Endothelial cell of umbilical vein (primary cell): ENCODE data around the gene OR51I2. TPM values are rescaled to one million over a fixed set of nuclear protein-coding genes. Genes with fewer than 3 reads are reported as not detected.

Experiments used
- BruUV-seq: library from RNA; stranded (reverse); fragments of 400-500 nt; replicated peaks from 2 replicates; lab custom pipeline; 2021; lab: Mats Ljungman, UMichigan
- CTCF ChIA-PET: fragments of 300-600, 350-600 bp; sonication (Branson Sonifier 250); formaldehyde crosslinking; loops from one replicate; lab custom pipeline; 2021; ENCODE audit warnings: antibody characterized with exemption, inconsistent platforms; lab: Charles Lee
- POLR2A ChIA-PET: fragments of 300-600, 350-600 bp; sonication (Branson Sonifier 250); formaldehyde crosslinking; loops from one replicate; lab custom pipeline; 2021; ENCODE audit warnings: antibody characterized with exemption, inconsistent platforms; lab: Charles Lee
- DNase-seq: peaks from one replicate; pipeline ENCODE4 v3.0.0-alpha.2; 2011; ENCODE audit warnings: low read depth, low spot score
- FAIRE-seq: peaks from 2 replicates; lab custom pipeline; 2011; peaks lifted over from hg19 to GRCh38; lab: Jason Lieb, UNC
- H2AFZ ChIP-seq: 2 replicates; pipeline ENCODE4 v1.6.0; 2012; ENCODE audit warnings: low read depth, low read length, control low read depth, inconsistent platforms
- H3K27ac ChIP-seq: 2 replicates; pipeline ENCODE4 v1.5.1; 2011; ENCODE audit warnings: low read depth, mild to moderate bottlenecking, control low read depth, low read length, moderate library complexity; ENCODE audit not compliant: insufficient read depth
- H3K27me3 ChIP-seq, 2 experiments: 2 replicates each; pipeline versions ENCODE4 v1.6.0 to v1.6.1; 2011; ENCODE audit warnings: low read length in 2 of 2, mixed read lengths in 1 of 2; ENCODE audit not compliant: control insufficient read depth in 2 of 2, insufficient read depth in 2 of 2
- H3K36me3 ChIP-seq, 2 experiments: 2 replicates in 1 of 2; 3 replicates in 1 of 2; pipeline ENCODE4 v1.5.1; 2011; ENCODE audit warnings: low read length in 2 of 2, mild to moderate bottlenecking in 1 of 2, moderate library complexity in 1 of 2; ENCODE audit not compliant: control insufficient read depth in 2 of 2, insufficient read depth in 2 of 2; ENCODE audit errors: extremely low read depth in 1 of 2
- H3K4me1 ChIP-seq: 3 replicates; pipeline ENCODE4 v1.5.1; 2011; ENCODE audit warnings: mild to moderate bottlenecking, low read length; ENCODE audit not compliant: control insufficient read depth, insufficient read depth; ENCODE audit errors: extremely low read depth
- H3K4me2 ChIP-seq: 2 replicates; pipeline ENCODE4 v1.6.1; 2011; ENCODE audit warnings: low read length, control low read depth, mixed read lengths; ENCODE audit not compliant: insufficient read depth
- H3K4me3 ChIP-seq, 3 experiments: fragments of 200-600 bp in 1 of 3; sonication (generic), shearing (Covaris generic) in 1 of 3; replicated peaks in 1 of 3; 2 replicates each; pipeline ENCODE4 v1.5.1; 2011 to 2016; ENCODE audit warnings: control low read depth in 3 of 3, low read length in 3 of 3, mild to moderate bottlenecking in 2 of 3, inconsistent platforms in 1 of 3, low read depth in 1 of 3, moderate library complexity in 1 of 3; ENCODE audit not compliant: insufficient read depth in 1 of 3
- H3K79me2 ChIP-seq: 2 replicates; pipeline ENCODE4 v1.6.0; 2012; ENCODE audit warnings: low read length, inconsistent platforms; ENCODE audit not compliant: control insufficient read depth, insufficient read depth
- H3K9ac ChIP-seq: replicated peaks from 2 replicates; pipeline ENCODE3; 2011; ENCODE audit warnings: low read length, control low read depth; ENCODE audit not compliant: insufficient read depth; ENCODE audit errors: extremely low read depth
- H3K9me1 ChIP-seq: replicated peaks from 3 replicates; pipeline ENCODE4 v1.6.0; 2011; ENCODE audit warnings: mild to moderate bottlenecking, low read length; ENCODE audit not compliant: control insufficient read depth, insufficient read depth; ENCODE audit errors: extremely low read depth
- H3K9me3 ChIP-seq: replicated peaks from 2 replicates; pipeline ENCODE4 v1.5.1; 2012; ENCODE audit warnings: low read length, inconsistent platforms; ENCODE audit not compliant: control insufficient read depth, insufficient read depth
- H4K20me1 ChIP-seq: replicated peaks from 2 replicates; pipeline ENCODE3; 2011; ENCODE audit warnings: mild to moderate bottlenecking, low read length; ENCODE audit not compliant: control insufficient read depth, insufficient read depth; ENCODE audit errors: extremely low read depth
- EZH2 ChIP-seq: IDR thresholded peaks from 2 replicates; pipeline ENCODE4 v1.6.1; 2012; ENCODE audit warnings: borderline replicate concordance, low read depth, mild to moderate bottlenecking, moderate library complexity, low read length, inconsistent platforms; ENCODE audit not compliant: severe bottlenecking
- FOS ChIP-seq: IDR thresholded peaks from 2 replicates; pipeline ENCODE4 v1.6.1; 2011; ENCODE audit warnings: mild to moderate bottlenecking, low read length, moderate library complexity, borderline replicate concordance; ENCODE audit not compliant: insufficient read depth
- GATA2 ChIP-seq: IDR thresholded peaks from 2 replicates; pipeline ENCODE4 v1.7.0; 2011; ENCODE audit warnings: low read depth, mild to moderate bottlenecking, moderate library complexity, mixed read lengths, low read length; ENCODE audit not compliant: insufficient read length, insufficient read depth
- JUN ChIP-seq: IDR thresholded peaks from 2 replicates; pipeline ENCODE4 v1.6.1; 2011; ENCODE audit warnings: borderline replicate concordance, low read depth; ENCODE audit not compliant: insufficient read length, insufficient read depth
- MYC ChIP-seq: IDR thresholded peaks from one replicate; pipeline ENCODE4 v1.6.1; 2011; ENCODE audit warnings: mild to moderate bottlenecking, low read depth, low read length
- POLR2A ChIP-seq: IDR thresholded peaks from 2 replicates; pipeline ENCODE4 v1.6.1; 2012; ENCODE audit warnings: low read depth, mild to moderate bottlenecking, control low read depth, low read length
- POLR2AphosphoS5 ChIP-seq: IDR thresholded peaks from 2 replicates; pipeline ENCODE4 v1.6.1; 2012; ENCODE audit warnings: low read depth, mild to moderate bottlenecking, control low read depth, low read length, moderate library complexity; ENCODE audit not compliant: insufficient read depth
- dilution Hi-C: fragments of 300-500 bp; cut with MboI; formaldehyde crosslinking; loops from one replicate; pipeline ENCODE4 v1.15.0; 2019; ENCODE audit warnings: low sequenced_read_pairs; ENCODE audit not compliant: extremely low pct_ligation_motif_present
- intact Hi-C: fragments of 100-400 bp; cut with micrococcal nuclease; formaldehyde crosslinking; loops from one replicate; pipeline ENCODE4 v1.10.0; 2022
- polyA plus RNA-seq, 4 experiments: library from polyadenylated mRNA; depleted of rRNA in 3 of 4; stranded (reverse) in 3 of 4; unstranded in 1 of 4; fragments of >200 nt; gene quantifications; 2 replicates each; pipeline versions ENCODE4 v1.2.1 to v1.2.3, GENCODE V29; 2011 to 2012; ENCODE audit warnings: missing spikeins in 1 of 4
- total RNA-seq: library from RNA; stranded (reverse); gene quantifications from 2 replicates; pipeline ENCODE4 v1.2.3, GENCODE V29; 2021
- TF ChIP-seq, protein P1 (sequence below): IDR thresholded peaks from 2 replicates; pipeline ENCODE4 v1.6.1; 2011; ENCODE audit not compliant: insufficient read depth, insufficient read length
- TF ChIP-seq, protein P2 (sequence below), 2 donors: IDR thresholded peaks; 1 replicate in 1 of 2; 2 replicates in 1 of 2; pipeline ENCODE4 v1.5.1; 2011; ENCODE audit warnings: low read length in 2 of 2, mild to moderate bottlenecking in 2 of 2, moderate library complexity in 2 of 2, control low read depth in 1 of 2, inconsistent platforms in 1 of 2, low read depth in 1 of 2; ENCODE audit not compliant: insufficient read depth in 1 of 2; ENCODE audit errors: extremely low read depth in 1 of 2

Gene OR51I2
- total and polyA plus RNA-seq, 2 donors (not counting 3 experiments of a cell fraction or from before 2014, with no cell fraction given): not detected

DNA sequence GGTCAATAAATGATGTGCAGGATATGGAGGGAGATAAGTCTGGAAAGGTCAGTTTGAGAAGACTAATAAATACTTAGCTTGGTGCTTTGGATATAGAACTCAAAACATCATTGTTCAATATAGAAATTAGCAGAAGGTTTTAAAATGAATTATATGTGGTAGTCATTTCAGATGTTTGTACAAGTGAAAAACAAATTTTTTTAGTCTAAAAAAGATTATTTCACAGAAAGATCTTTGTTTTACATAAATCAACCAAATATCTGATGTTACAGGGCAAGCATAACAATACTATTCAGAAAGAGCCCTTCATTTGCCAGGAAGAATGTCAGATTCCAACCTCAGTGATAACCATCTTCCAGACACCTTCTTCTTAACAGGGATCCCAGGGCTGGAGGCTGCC lies 39.3 kb downstream of the OR51I2 start, which contains the start of gene OR52D1:
Gene OR52D1, plus strand, starts transcription at position 301 of the 400 bp plus-strand sequence. Its CDS starts 22 bp downstream, at position 323.
- Histone ChIP-seq H3K27ac (no peak within 1 kb of the TSS), H3K79me2 (no peaks in the 10 kb centered on the region), H3K4me3 (no peak within 1 kb of the TSS), H3K9me1 (no peaks in the 10 kb centered on the region), H3K4me2 (no peak within 1 kb of the TSS), H4K20me1 (no peaks in the 10 kb centered on the region), H3K9me3 (no peaks in the 10 kb centered on the region), H3K27me3 (peaks cover 0 to 2% of the 10 kb centered on the region in 2 experiments), H3K36me3 (no peaks in the 10 kb centered on the region), H3K9ac (no peak within 1 kb of the TSS), H3K4me1 (no peaks in the 10 kb centered on the region), H2AFZ (no peak within 1 kb of the TSS)
- ChIA-PET POLR2A (no interaction called here), CTCF (no interaction called here)
- FAIRE-seq (no peak), DNase-seq (no peak)
- dilution Hi-C loops: no loop called here
- TF ChIP-seq JUN (no peak), MYC (no peak), FOS (no peak), POLR2AphosphoS5 (no peak), POLR2A (no peak), GATA2 (no peak), EZH2 (no peak)
- TF ChIP-seq, protein P1, sequence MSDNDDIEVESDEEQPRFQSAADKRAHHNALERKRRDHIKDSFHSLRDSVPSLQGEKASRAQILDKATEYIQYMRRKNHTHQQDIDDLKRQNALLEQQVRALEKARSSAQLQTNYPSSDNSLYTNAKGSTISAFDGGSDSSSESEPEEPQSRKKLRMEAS: no peak
- TF ChIP-seq, protein P2, sequence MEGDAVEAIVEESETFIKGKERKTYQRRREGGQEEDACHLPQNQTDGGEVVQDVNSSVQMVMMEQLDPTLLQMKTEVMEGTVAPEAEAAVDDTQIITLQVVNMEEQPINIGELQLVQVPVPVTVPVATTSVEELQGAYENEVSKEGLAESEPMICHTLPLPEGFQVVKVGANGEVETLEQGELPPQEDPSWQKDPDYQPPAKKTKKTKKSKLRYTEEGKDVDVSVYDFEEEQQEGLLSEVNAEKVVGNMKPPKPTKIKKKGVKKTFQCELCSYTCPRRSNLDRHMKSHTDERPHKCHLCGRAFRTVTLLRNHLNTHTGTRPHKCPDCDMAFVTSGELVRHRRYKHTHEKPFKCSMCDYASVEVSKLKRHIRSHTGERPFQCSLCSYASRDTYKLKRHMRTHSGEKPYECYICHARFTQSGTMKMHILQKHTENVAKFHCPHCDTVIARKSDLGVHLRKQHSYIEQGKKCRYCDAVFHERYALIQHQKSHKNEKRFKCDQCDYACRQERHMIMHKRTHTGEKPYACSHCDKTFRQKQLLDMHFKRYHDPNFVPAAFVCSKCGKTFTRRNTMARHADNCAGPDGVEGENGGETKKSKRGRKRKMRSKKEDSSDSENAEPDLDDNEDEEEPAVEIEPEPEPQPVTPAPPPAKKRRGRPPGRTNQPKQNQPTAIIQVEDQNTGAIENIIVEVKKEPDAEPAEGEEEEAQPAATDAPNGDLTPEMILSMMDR (IDR thresholded peaks at IDR 0.05; ENCODE audit: extremely low read depth in 1 of 2, insufficient read depth in 1 of 2, low read depth in 1 of 2, low read length in 2 of 2): no peak
- intact Hi-C loops: no loop called here
- no TSS peak for BruUV-seq
